Loucy (cell line): ENCODE measurements around the gene AKAP6.
A peak's percentile ranks its signal among the peaks of the same experiment; 100 is the strongest.

ENCODE experiments used
- H2AFZ ChIP-seq: fragments of 200-600 bp; sonication (generic); 2 replicates; pipeline ENCODE4 v1.6.0; 2016; ENCODE audit warnings: antibody characterized with exemption, mild to moderate bottlenecking, low read length, moderate library complexity
- H3F3A ChIP-seq: fragments of 200-600 bp; 2 replicates; pipeline ENCODE4 v1.6.0; 2016; ENCODE audit warnings: antibody characterized with exemption, low read depth, mild to moderate bottlenecking
- H3K27me3 ChIP-seq: fragments of 200-600 bp; sonication (generic); 2 replicates; pipeline ENCODE4 v1.6.1; 2014; ENCODE audit warnings: low read length, mild to moderate bottlenecking; ENCODE audit not compliant: insufficient read depth, poor library complexity, severe bottlenecking
- H3K36me3 ChIP-seq: fragments of 200-600 bp; sonication (generic); 2 replicates; pipeline ENCODE4 v1.6.1; 2016; ENCODE audit warnings: low read length; ENCODE audit not compliant: insufficient read depth
- H3K4me1 ChIP-seq: fragments of 200-600 bp; sonication (generic); 2 replicates; pipeline ENCODE4 v1.5.1; 2014; ENCODE audit warnings: low read length, mild to moderate bottlenecking; ENCODE audit not compliant: insufficient read depth, poor library complexity, severe bottlenecking
- H3K4me2 ChIP-seq: fragments of 200-600 bp; sonication (generic); 2 replicates; pipeline ENCODE4 v1.6.0; 2014; ENCODE audit warnings: antibody characterized with exemption, low read length, low read depth, mild to moderate bottlenecking; ENCODE audit not compliant: poor library complexity, severe bottlenecking
- H3K4me3 ChIP-seq: fragments of 200-600 bp; sonication (generic); 2 replicates; pipeline ENCODE4 v1.5.1; 2014; ENCODE audit warnings: low read length, mild to moderate bottlenecking, mixed read lengths; ENCODE audit not compliant: poor library complexity, severe bottlenecking
- H3K79me2 ChIP-seq: fragments of 200-600 bp; sonication (generic); 2 replicates; pipeline ENCODE4 v1.6.1; 2014; ENCODE audit warnings: low read length; ENCODE audit not compliant: insufficient read depth
- H3K9ac ChIP-seq: fragments of 200-600 bp; sonication (generic); 2 replicates; pipeline ENCODE4 v1.6.0; 2014; ENCODE audit warnings: mild to moderate bottlenecking, low read depth, low read length, moderate library complexity; ENCODE audit not compliant: poor library complexity, severe bottlenecking
- H3K9me2 ChIP-seq: fragments of 200-600 bp; sonication (generic); replicated peaks from 2 replicates; pipeline ENCODE4 v1.6.1; 2016; ENCODE audit warnings: low read depth, low read length, mixed read lengths
- H3K9me3 ChIP-seq: fragments of 200-600 bp; sonication (generic); 2 replicates; pipeline ENCODE4 v1.6.1; 2014; ENCODE audit warnings: mild to moderate bottlenecking, antibody characterized with exemption, low read length, low read depth; ENCODE audit not compliant: insufficient read depth
- H4K20me1 ChIP-seq: fragments of 200-600 bp; sonication (generic); 2 replicates; pipeline ENCODE4 v1.6.0; 2014; ENCODE audit warnings: antibody characterized with exemption, low read length, mild to moderate bottlenecking; ENCODE audit not compliant: insufficient read depth, poor library complexity, severe bottlenecking
- EZH2phosphoT487 ChIP-seq: fragments of 200-600 bp; IDR thresholded peaks from 2 replicates; pipeline ENCODE4 v1.6.1; 2018; ENCODE audit warnings: antibody characterized with exemption, mild to moderate bottlenecking, moderate library complexity, borderline replicate concordance
- TF ChIP-seq, protein P1 (sequence below): fragments of 200-600 bp; sonication (generic); conservative IDR thresholded peaks from 2 replicates; pipeline ENCODE4 v1.5.1; 2014; ENCODE audit warnings: mild to moderate bottlenecking, antibody characterized with exemption, low read length

The AKAP6 gene

DNA sequence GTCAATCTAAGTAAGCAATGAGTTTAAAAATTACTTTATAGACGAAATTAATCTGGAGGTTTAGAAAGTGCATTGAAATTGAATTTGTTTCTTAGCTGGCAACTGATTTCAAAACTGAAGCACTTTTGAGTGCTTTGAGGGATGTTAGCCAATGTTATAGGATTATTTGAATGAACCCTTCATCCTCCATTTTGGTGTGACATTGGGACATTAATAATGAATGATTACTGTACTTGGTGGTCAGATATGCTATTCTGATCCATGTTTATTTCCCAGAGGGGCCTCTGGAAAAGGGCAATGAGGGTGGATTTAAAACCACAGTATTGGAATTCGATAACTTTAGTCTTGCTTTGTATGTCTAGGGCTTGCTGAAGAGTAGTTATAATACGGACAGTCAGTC lies 183.2 kb downstream of the AKAP6 start:
- no peaks in the 10 kb centered on the region for H3K4me1 ChIP-seq
- no peaks in the 10 kb centered on the region for H3K27me3 ChIP-seq
- no peaks in the 10 kb centered on the region for H3F3A ChIP-seq
- H3K79me2 ChIP-seq, result no peaks in the 10 kb centered on the region
- no peaks in the 10 kb centered on the region for H3K9me2 ChIP-seq
- H3K4me3 ChIP-seq, result no peak overlapping the region
- no peak overlapping the region for H3K4me2 ChIP-seq
- H4K20me1 ChIP-seq, result no peaks in the 10 kb centered on the region
- H2AFZ ChIP-seq, result no peak overlapping the region
- H3K36me3 ChIP-seq, result no peaks in the 10 kb centered on the region
- no peak overlapping the region for H3K9ac ChIP-seq
- no peak for TF ChIP-seq EZH2phosphoT487
- TF ChIP-seq, protein P1, sequence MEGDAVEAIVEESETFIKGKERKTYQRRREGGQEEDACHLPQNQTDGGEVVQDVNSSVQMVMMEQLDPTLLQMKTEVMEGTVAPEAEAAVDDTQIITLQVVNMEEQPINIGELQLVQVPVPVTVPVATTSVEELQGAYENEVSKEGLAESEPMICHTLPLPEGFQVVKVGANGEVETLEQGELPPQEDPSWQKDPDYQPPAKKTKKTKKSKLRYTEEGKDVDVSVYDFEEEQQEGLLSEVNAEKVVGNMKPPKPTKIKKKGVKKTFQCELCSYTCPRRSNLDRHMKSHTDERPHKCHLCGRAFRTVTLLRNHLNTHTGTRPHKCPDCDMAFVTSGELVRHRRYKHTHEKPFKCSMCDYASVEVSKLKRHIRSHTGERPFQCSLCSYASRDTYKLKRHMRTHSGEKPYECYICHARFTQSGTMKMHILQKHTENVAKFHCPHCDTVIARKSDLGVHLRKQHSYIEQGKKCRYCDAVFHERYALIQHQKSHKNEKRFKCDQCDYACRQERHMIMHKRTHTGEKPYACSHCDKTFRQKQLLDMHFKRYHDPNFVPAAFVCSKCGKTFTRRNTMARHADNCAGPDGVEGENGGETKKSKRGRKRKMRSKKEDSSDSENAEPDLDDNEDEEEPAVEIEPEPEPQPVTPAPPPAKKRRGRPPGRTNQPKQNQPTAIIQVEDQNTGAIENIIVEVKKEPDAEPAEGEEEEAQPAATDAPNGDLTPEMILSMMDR, result no peak
- no peaks in the 10 kb centered on the region for H3K9me3 ChIP-seq

DNA sequence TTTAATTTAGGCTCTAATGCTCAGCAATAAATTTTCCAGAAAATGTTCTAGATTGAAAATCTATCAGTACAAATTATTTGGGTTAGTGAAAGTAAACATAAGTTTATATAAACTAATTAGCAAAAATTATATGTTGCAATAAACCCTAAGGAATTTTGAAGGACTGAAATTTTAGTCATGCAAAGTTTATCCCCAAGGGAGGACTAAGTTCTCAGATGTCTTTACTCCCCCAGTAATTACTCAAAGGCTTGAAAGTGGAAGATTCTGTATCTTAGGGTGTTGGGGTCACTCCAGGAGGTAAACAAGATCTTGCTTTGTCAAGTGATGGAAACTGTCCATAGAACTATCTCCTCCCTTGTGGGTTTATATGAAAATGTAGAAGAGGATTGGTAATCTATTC lies 183.7 kb downstream of the AKAP6 start:
- TF ChIP-seq EZH2phosphoT487, result no peak
- TF ChIP-seq, protein P1, result no peak
- Histone ChIP-seq H3K9me2 (no peaks in the 10 kb centered on the region), H4K20me1 (no peaks in the 10 kb centered on the region), H2AFZ (no peak overlapping the region), H3K9me3 (no peaks in the 10 kb centered on the region), H3F3A (no peaks in the 10 kb centered on the region), H3K36me3 (no peaks in the 10 kb centered on the region), H3K27me3 (no peaks in the 10 kb centered on the region), H3K4me1 (no peaks in the 10 kb centered on the region), H3K79me2 (no peaks in the 10 kb centered on the region), H3K4me2 (no peak overlapping the region), H3K9ac (no peak overlapping the region), H3K4me3 (no peak overlapping the region)

DNA sequence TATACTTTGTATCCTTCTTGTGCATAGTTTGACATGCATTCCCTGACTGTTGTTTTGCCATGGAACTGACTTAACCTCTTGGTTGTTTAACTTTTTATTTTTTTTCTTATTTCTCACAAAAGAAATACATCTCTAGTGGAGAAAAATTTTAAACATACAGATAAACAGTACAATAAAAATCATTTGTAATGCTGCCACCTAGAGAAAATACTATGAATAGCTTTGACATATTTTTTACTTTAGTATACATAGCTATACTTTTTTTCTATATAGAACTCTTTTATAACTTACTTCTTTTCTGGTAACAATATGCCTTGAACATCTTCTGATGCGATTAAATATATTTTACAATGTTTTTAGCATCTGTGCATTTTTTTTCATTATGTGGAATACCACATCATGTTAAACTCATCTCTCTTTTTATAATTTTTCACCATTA lies 184.5 kb downstream of the AKAP6 start:
- H4K20me1 ChIP-seq, result no peaks in the 10 kb centered on the region
- no peaks in the 10 kb centered on the region for H3F3A ChIP-seq
- H3K4me1 ChIP-seq, result no peaks in the 10 kb centered on the region
- H3K9me3 ChIP-seq, result no peaks in the 10 kb centered on the region
- no peaks in the 10 kb centered on the region for H3K36me3 ChIP-seq
- H3K9me2 ChIP-seq, result no peaks in the 10 kb centered on the region
- H3K4me2 ChIP-seq, result no peak overlapping the region
- H3K9ac ChIP-seq, result no peak overlapping the region
- H3K4me3 ChIP-seq, result no peak overlapping the region
- H2AFZ ChIP-seq, result no peak overlapping the region
- no peak for TF ChIP-seq EZH2phosphoT487
- TF ChIP-seq, protein P1, result peak; percentile 70
- no peaks in the 10 kb centered on the region for H3K79me2 ChIP-seq
- H3K27me3 ChIP-seq, result no peaks in the 10 kb centered on the region
